ENCODE data around the gene MET.

DNA sequence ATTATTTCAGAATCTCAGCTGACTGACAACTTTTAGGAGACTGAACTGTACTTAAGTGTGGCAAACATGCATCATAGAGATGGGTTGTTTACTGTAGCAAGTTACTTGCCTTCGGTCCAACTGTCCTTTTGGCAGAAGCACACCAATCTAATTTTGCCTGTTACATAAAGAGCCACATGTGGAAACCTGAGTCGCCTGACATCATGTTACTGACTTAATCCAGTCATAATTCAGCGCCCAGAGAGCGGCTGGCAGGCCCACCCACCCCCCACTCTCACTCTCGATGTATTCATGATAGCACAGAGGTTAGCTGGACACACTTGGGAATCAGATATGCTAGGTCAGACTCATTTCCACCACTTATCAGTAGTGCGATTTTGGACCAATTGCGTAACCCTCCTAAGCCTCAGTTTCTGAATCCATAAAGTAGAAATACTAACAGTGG is 133.1 kb downstream of the MET start:
- TF ChIP-seq, protein P1, sequence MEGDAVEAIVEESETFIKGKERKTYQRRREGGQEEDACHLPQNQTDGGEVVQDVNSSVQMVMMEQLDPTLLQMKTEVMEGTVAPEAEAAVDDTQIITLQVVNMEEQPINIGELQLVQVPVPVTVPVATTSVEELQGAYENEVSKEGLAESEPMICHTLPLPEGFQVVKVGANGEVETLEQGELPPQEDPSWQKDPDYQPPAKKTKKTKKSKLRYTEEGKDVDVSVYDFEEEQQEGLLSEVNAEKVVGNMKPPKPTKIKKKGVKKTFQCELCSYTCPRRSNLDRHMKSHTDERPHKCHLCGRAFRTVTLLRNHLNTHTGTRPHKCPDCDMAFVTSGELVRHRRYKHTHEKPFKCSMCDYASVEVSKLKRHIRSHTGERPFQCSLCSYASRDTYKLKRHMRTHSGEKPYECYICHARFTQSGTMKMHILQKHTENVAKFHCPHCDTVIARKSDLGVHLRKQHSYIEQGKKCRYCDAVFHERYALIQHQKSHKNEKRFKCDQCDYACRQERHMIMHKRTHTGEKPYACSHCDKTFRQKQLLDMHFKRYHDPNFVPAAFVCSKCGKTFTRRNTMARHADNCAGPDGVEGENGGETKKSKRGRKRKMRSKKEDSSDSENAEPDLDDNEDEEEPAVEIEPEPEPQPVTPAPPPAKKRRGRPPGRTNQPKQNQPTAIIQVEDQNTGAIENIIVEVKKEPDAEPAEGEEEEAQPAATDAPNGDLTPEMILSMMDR (IDR thresholded peaks at IDR 0.05) = no peak
- TF ChIP-seq POLR2A (IDR thresholded peaks at IDR 0.05) = no peak
- no peak for TF ChIP-seq EP300 (IDR thresholded peaks at IDR 0.05)
